CD14-positive monocyte (primary cell): Measurements from ENCODE around the gene KISS1. TPM values are rescaled to one million over a fixed set of nuclear protein-coding genes. Genes with fewer than 3 reads are reported as not detected.

ENCODE experiments used
- DNase-seq, 3 donors: peaks; one replicate each; pipeline ENCODE4 v3.0.0-alpha.2; 2011 to 2022
- H2AFZ ChIP-seq: 2 replicates; pipeline ENCODE4 v1.6.0; 2012; ENCODE audit warnings: mild to moderate bottlenecking, low read depth, low read length, inconsistent platforms; ENCODE audit not compliant: insufficient read depth, poor library complexity, severe bottlenecking
- H3K27ac ChIP-seq, 2 donors: 1 replicate in 1 of 2; 2 replicates in 1 of 2; pipeline ENCODE4 v1.5.1; 2012 to 2013; ENCODE audit warnings: low read length in 2 of 2, control low read depth in 1 of 2, inconsistent platforms in 1 of 2, low read depth in 1 of 2, mild to moderate bottlenecking in 1 of 2
- H3K27me3 ChIP-seq, 2 donors: one replicate each; pipeline versions ENCODE4 v1.6.0 to v1.6.1; 2011 to 2013; ENCODE audit warnings: low read length in 2 of 2; ENCODE audit not compliant: control insufficient read depth in 2 of 2, insufficient read depth in 2 of 2
- H3K36me3 ChIP-seq, 2 donors: replicated peaks in 1 of 2; 1 replicate in 1 of 2; 2 replicates in 1 of 2; pipeline versions ENCODE4 v1.5.1 to v1.6.1; 2012 to 2013; ENCODE audit warnings: low read length in 2 of 2, control low read depth in 1 of 2, inconsistent platforms in 1 of 2, mild to moderate bottlenecking in 1 of 2; ENCODE audit not compliant: insufficient read depth in 2 of 2, control insufficient read depth in 1 of 2
- H3K4me1 ChIP-seq, 2 donors: 1 replicate in 1 of 2; 2 replicates in 1 of 2; pipeline versions ENCODE4 v1.5.1 to v1.6.1; 2012 to 2013; ENCODE audit warnings: low read length in 2 of 2, control low read depth in 1 of 2, inconsistent platforms in 1 of 2, mild to moderate bottlenecking in 1 of 2, moderate library complexity in 1 of 2; ENCODE audit not compliant: insufficient read depth in 2 of 2, control insufficient read depth in 1 of 2
- H3K4me2 ChIP-seq: replicated peaks from 2 replicates; pipeline ENCODE3; 2012; ENCODE audit warnings: low read length, moderate library complexity, mild to moderate bottlenecking; ENCODE audit not compliant: poor library complexity, severe bottlenecking; ENCODE audit errors: extremely low read depth
- H3K4me3 ChIP-seq, 3 experiments: fragments of 200-600 bp in 1 of 3; sonication (generic) in 1 of 3; replicated peaks in 1 of 3; 1 replicate in 2 of 3; 2 replicates in 1 of 3; pipeline ENCODE4 v1.5.1; 2011 to 2013; ENCODE audit warnings: low read length in 3 of 3, mild to moderate bottlenecking in 3 of 3, control low read depth in 2 of 3, low read depth in 2 of 3, inconsistent platforms in 1 of 3, moderate library complexity in 1 of 3
- H3K79me2 ChIP-seq: 2 replicates; pipeline ENCODE4 v1.6.0; 2012; ENCODE audit warnings: mild to moderate bottlenecking, control low read depth, inconsistent platforms, low read length, moderate library complexity; ENCODE audit not compliant: insufficient read depth
- H3K9ac ChIP-seq: 2 replicates; pipeline ENCODE4 v1.6.0; 2017; ENCODE audit warnings: low read length, mild to moderate bottlenecking; ENCODE audit not compliant: insufficient read depth, poor library complexity, severe bottlenecking
- H3K9me3 ChIP-seq, 2 donors: replicated peaks in 1 of 2; 1 replicate in 1 of 2; 2 replicates in 1 of 2; pipeline versions ENCODE4 v1.5.1 to v1.6.1; 2012 to 2013; ENCODE audit warnings: low read length in 2 of 2, control low read depth in 1 of 2; ENCODE audit not compliant: control insufficient read depth in 1 of 2, insufficient read depth in 1 of 2
- H4K20me1 ChIP-seq: 2 replicates; pipeline ENCODE4 v1.6.0; 2012; ENCODE audit warnings: mild to moderate bottlenecking, low read length, control low read depth, moderate library complexity; ENCODE audit not compliant: insufficient read depth
- H3K27ac Mint-ChIP-seq, 7 donors: one replicate each; pipeline ENCODE4 v1.8.0; 2020; ENCODE audit warnings: mild to moderate bottlenecking in 7 of 7, mixed read lengths in 7 of 7, moderate library complexity in 6 of 7, inconsistent platforms in 2 of 7
- H3K27me3 Mint-ChIP-seq, 3 donors: one replicate each; pipeline ENCODE4 v1.8.0; 2021 to 2022; ENCODE audit warnings: low read depth in 3 of 3, mild to moderate bottlenecking in 3 of 3, mixed read lengths in 3 of 3, moderate library complexity in 3 of 3, inconsistent platforms in 1 of 3
- H3K36me3 Mint-ChIP-seq, 2 donors: one replicate each; pipeline ENCODE4 v1.8.0; 2020; ENCODE audit warnings: mixed read lengths in 2 of 2, inconsistent platforms in 1 of 2, mild to moderate bottlenecking in 1 of 2
- H3K4me1 Mint-ChIP-seq: one replicate; pipeline ENCODE4 v1.8.0; 2020; ENCODE audit warnings: mild to moderate bottlenecking, mixed read lengths
- H3K4me3 Mint-ChIP-seq, 2 donors: one replicate each; pipeline ENCODE4 v1.8.0; 2020; ENCODE audit warnings: mild to moderate bottlenecking in 2 of 2, mixed read lengths in 2 of 2, moderate library complexity in 1 of 2
- H3K9me3 Mint-ChIP-seq, 7 donors: one replicate each; pipeline ENCODE4 v1.8.0; 2020 to 2022; ENCODE audit warnings: mixed read lengths in 7 of 7, mild to moderate bottlenecking in 6 of 7, moderate library complexity in 6 of 7, inconsistent platforms in 2 of 7
- WGBS: methylation state at CpG from one replicate; pipeline ENCODE4 v1.1.5; 2013; ENCODE audit warnings: missing lambda C conversion rate; ENCODE audit not compliant: insufficient coverage; 5-methylcytosine and 5-hydroxymethylcytosine counted together
- intact Hi-C, 2 donors: fragments of 100-400 bp; cut with micrococcal nuclease; formaldehyde crosslinking; loops; one replicate each; pipeline versions ENCODE4 v1.15.0 to v1.15.1; 2023
- polyA plus RNA-seq, 3 donors: library from polyadenylated mRNA; depleted of rRNA in 1 of 3; unstranded in 2 of 3; stranded (reverse) in 1 of 3; fragments of 300-500 nt in 2 of 3; fragments of >200 nt in 1 of 3; fragmentation: Illumina TruSeq in 2 of 3; gene quantifications; 1 replicate in 2 of 3; 2 replicates in 1 of 3; pipeline ENCODE4 v1.2.3, GENCODE V29; 2012 to 2021
- TF ChIP-seq, protein P1 (sequence below): fragments of 200-600 bp; IDR thresholded peaks from one replicate; pipeline ENCODE4 v1.8.0; 2022; ENCODE audit warnings: antibody characterized with exemption, mild to moderate bottlenecking

KISS1 gene
- polyA plus RNA-seq, 3 donors: not detected

- H3K36me3 ChIP-seq: no peaks in the 10 kb centered on the region
- H3K9me3 Mint-ChIP-seq: no peaks in the 10 kb centered on the region
- H3K4me1 Mint-ChIP-seq: peaks cover 17% of the 10 kb centered on the region
- WGBS: 94% methylated on average over 4 of the region's 10 CpGs
- no peaks in the 10 kb centered on the region for H3K79me2 ChIP-seq
- H3K4me1 ChIP-seq: peaks cover 12% of the 10 kb centered on the region in 2 donors
- no peaks in the 10 kb centered on the region for H3K36me3 Mint-ChIP-seq
- no peak for DNase-seq
- H3K27ac ChIP-seq: no peak overlapping the region
- TF ChIP-seq, protein P1, sequence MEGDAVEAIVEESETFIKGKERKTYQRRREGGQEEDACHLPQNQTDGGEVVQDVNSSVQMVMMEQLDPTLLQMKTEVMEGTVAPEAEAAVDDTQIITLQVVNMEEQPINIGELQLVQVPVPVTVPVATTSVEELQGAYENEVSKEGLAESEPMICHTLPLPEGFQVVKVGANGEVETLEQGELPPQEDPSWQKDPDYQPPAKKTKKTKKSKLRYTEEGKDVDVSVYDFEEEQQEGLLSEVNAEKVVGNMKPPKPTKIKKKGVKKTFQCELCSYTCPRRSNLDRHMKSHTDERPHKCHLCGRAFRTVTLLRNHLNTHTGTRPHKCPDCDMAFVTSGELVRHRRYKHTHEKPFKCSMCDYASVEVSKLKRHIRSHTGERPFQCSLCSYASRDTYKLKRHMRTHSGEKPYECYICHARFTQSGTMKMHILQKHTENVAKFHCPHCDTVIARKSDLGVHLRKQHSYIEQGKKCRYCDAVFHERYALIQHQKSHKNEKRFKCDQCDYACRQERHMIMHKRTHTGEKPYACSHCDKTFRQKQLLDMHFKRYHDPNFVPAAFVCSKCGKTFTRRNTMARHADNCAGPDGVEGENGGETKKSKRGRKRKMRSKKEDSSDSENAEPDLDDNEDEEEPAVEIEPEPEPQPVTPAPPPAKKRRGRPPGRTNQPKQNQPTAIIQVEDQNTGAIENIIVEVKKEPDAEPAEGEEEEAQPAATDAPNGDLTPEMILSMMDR: no peak
- intact Hi-C loops: no loop called here
- no peak overlapping the region for H3K27ac Mint-ChIP-seq
- H3K4me3 Mint-ChIP-seq: no peak overlapping the region
- H3K4me2 ChIP-seq: no peak overlapping the region
- no peaks in the 10 kb centered on the region for H4K20me1 ChIP-seq
- no peak overlapping the region for H3K9ac ChIP-seq
- peaks cover 5 to 32% of the 10 kb centered on the region in 2 donors for H3K27me3 ChIP-seq
- H3K9me3 ChIP-seq: no peaks in the 10 kb centered on the region
- no peak overlapping the region for H3K4me3 ChIP-seq
- peaks cover 29 to 38% (median 32%) of the 10 kb centered on the region in 3 donors for H3K27me3 Mint-ChIP-seq
- H2AFZ ChIP-seq: no peak overlapping the region
Observed at GRCh38 chr1:204186597-204186996, 9.7 kb downstream of the KISS1 start.

DNA sequence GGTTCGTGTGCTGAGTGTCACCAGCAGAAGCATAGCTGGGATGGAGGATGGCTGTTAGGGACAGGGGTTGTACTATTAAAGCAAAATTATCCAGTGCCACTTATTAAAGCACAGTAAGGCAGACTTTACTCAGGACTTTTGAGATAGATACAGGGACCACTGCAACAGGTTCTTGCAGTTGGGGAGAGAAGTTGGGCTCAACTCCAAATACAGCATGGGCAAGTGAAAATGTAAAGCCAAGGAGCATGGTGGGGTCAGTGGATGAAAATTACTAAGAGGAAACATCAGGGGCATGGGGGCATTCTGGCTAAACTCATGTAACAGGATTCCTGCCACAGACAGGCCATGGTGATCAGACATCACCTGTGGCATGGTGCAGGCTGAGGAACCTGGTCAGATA, 15.2 kb downstream of the KISS1 start:
- no peak overlapping the region for H2AFZ ChIP-seq
- no peaks in the 10 kb centered on the region for H3K36me3 Mint-ChIP-seq
- intact Hi-C loops: no loop called here
- TF ChIP-seq, protein P1: no peak
- H3K27me3 Mint-ChIP-seq: peaks cover 0 to 13% (median 6%) of the 10 kb centered on the region in 3 donors
- H3K4me2 ChIP-seq: no peak overlapping the region
- no peaks in the 10 kb centered on the region for H3K27me3 ChIP-seq
- H3K4me3 Mint-ChIP-seq: no peak overlapping the region
- H3K27ac Mint-ChIP-seq: no peak overlapping the region
- 80% methylated on average over 1 of the region's 1 CpG for WGBS
- H3K4me3 ChIP-seq: no peak overlapping the region
- no peak overlapping the region for H3K9ac ChIP-seq
- H3K79me2 ChIP-seq: no peaks in the 10 kb centered on the region
- H3K9me3 Mint-ChIP-seq: peaks cover 0 to 1% (median 0%) of the 10 kb centered on the region in 7 donors
- no peak overlapping the region for H3K27ac ChIP-seq
- H3K4me1 Mint-ChIP-seq: peaks cover 7% of the 10 kb centered on the region
- H4K20me1 ChIP-seq: no peaks in the 10 kb centered on the region
- no peaks in the 10 kb centered on the region for H3K4me1 ChIP-seq
- H3K9me3 ChIP-seq: no peaks in the 10 kb centered on the region
- no peaks in the 10 kb centered on the region for H3K36me3 ChIP-seq
- no peak for DNase-seq
